Suprapubic skin (tissue), 4 donors: ENCODE data around the gene IP6K2. TPM values are rescaled to one million over a fixed set of nuclear protein-coding genes. Genes with fewer than 3 reads are reported as not detected.

Experiments
- DNase-seq, 2 donors: peaks; one replicate each; pipeline ENCODE4 v3.0.0-alpha.2; 2019; ENCODE audit warnings: low spot score in 2 of 2
- H3K27ac ChIP-seq: fragments of 200-600 bp; sonication (generic); one replicate; pipeline ENCODE4 v1.5.1; 2019
- H3K27me3 ChIP-seq: fragments of 200-600 bp; sonication (generic); one replicate; pipeline ENCODE4 v1.5.1; 2019
- H3K36me3 ChIP-seq: fragments of 200-600 bp; sonication (generic); one replicate; pipeline ENCODE4 v1.5.1; 2019
- H3K4me1 ChIP-seq: fragments of 200-600 bp; sonication (generic); one replicate; pipeline ENCODE4 v1.5.1; 2019
- H3K4me3 ChIP-seq: fragments of 200-600 bp; sonication (generic); one replicate; pipeline ENCODE4 v1.5.1; 2019; ENCODE audit warnings: mild to moderate bottlenecking
- H3K9me3 ChIP-seq: fragments of 200-600 bp; sonication (generic); one replicate; pipeline ENCODE4 v1.5.1; 2019
- CTCF ChIP-seq, 2 donors: fragments of 200-600 bp in 1 of 2; fragments of 450-650 bp in 1 of 2; sonication (generic) in 1 of 2; IDR thresholded peaks; one replicate each; pipeline ENCODE4 v1.5.1; 2016 to 2019; ENCODE audit warnings: antibody characterized with exemption in 2 of 2, mild to moderate bottlenecking in 1 of 2, moderate library complexity in 1 of 2
- EP300 ChIP-seq: sonication (generic); formaldehyde crosslinking; IDR thresholded peaks from one replicate; pipeline ENCODE4 v1.6.1; 2017; ENCODE audit warnings: antibody characterized with exemption
- POLR2A ChIP-seq, 2 donors: fragments of 450-650 bp; IDR thresholded peaks; one replicate each; pipeline ENCODE4 v1.6.1; 2017; ENCODE audit warnings: antibody characterized with exemption in 2 of 2, mild to moderate bottlenecking in 2 of 2, moderate library complexity in 2 of 2
- POLR2AphosphoS5 ChIP-seq, 3 donors: sonication (generic); formaldehyde crosslinking; IDR thresholded peaks; one replicate each; pipeline ENCODE4 v1.6.1; 2017; ENCODE audit warnings: antibody characterized with exemption in 3 of 3
- WGBS: methylation state at CpG from one replicate; pipeline ENCODE4 v1.1.5; 2018; 5-methylcytosine and 5-hydroxymethylcytosine counted together
- total RNA-seq, 4 donors: library from RNA; depleted of rRNA; stranded (reverse); fragments of >200 nt; gene quantifications; one replicate each; pipeline ENCODE4 v1.1.0, GENCODE V29; 2016

The IP6K2 gene
- total RNA-seq, 4 donors from 2014 or later: 169 to 269 (median 246) TPM

DNA sequence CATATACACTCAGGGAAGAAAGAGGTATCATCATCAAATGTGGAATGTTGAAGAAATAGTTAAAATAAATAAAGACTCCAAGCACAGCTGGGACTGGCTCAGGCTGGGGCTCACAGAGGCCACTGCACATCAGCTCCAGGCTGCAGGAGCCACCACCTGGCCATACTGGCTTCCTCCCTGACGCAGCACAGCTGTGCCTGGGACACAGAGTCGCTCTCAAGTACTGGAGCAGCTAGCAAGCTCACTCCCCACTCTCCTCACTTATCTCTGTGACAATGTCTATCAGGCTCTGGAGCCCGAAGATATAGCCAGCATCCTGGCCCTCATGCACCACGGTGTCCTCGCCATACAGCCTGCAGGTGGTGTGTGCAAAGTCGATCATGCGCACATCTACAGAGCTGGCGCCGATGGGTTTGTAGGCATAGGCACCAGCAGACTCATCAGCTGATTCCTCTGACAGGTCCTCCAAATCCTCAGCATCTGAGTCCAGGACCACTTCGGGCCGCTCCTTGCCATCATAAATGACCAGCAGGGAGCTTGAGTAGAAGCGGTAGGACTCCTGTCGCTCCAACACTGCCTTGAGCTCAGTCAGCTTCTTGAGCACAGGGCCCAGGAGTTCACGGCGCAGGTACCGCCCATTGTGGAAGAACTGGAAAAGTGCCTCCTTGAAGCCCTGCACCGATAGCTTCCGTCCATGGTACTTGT lies 28.8 kb downstream of the IP6K2 start:
- H3K4me3 ChIP-seq: no peak overlapping the region
- H3K27me3 ChIP-seq: no peaks in the 10 kb centered on the region
- H3K36me3 ChIP-seq: peaks cover 60% of the 10 kb centered on the region
- DNase-seq: no peak
- H3K4me1 ChIP-seq: peaks cover 44% of the 10 kb centered on the region
- TF ChIP-seq EP300: no peak
- no peak for TF ChIP-seq POLR2AphosphoS5 (IDR thresholded peaks at IDR 0.05)
- no peak for TF ChIP-seq CTCF (IDR thresholded peaks at IDR 0.05)
- TF ChIP-seq POLR2A (IDR thresholded peaks at IDR 0.05): no peak
- no peaks in the 10 kb centered on the region for H3K9me3 ChIP-seq
- H3K27ac ChIP-seq: no peak overlapping the region
- 85% methylated on average over 13 of the region's 18 CpGs for WGBS

DNA sequence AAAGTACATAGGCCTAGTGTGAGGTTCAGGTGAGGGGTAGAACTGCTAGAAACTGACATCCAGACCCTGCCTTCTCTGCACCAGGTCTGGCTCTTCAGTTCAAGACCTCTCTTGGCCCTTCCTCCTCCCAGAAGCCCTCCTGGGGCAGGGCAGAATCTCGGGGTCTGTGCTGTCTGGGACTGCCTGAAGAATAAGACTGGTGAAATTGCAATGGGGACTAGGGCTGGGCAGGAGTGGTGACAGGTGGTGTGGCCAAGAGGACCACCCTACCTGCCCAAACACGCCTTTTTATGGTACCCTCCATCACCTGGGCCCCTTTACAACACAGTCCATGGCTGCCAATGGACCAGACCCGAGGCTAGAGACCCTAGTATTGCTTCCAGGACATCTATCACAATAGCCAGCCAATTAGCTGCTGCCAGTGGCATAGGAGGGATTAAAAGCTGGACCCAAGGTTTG lies 29.8 kb downstream of the IP6K2 start:
- TF ChIP-seq POLR2A (IDR thresholded peaks at IDR 0.05) (no peak), CTCF (IDR thresholded peaks at IDR 0.05) (no peak), POLR2AphosphoS5 (IDR thresholded peaks at IDR 0.05) (no peak), EP300 (no peak)
- Histone ChIP-seq H3K27ac (no peak overlapping the region), H3K27me3 (no peaks in the 10 kb centered on the region), H3K36me3 (peaks cover 54% of the 10 kb centered on the region), H3K4me3 (no peak overlapping the region), H3K4me1 (peaks cover 39% of the 10 kb centered on the region), H3K9me3 (no peaks in the 10 kb centered on the region)
- DNase-seq: no peak
- WGBS: 50% methylated on average over 3 of the region's 3 CpGs

DNA sequence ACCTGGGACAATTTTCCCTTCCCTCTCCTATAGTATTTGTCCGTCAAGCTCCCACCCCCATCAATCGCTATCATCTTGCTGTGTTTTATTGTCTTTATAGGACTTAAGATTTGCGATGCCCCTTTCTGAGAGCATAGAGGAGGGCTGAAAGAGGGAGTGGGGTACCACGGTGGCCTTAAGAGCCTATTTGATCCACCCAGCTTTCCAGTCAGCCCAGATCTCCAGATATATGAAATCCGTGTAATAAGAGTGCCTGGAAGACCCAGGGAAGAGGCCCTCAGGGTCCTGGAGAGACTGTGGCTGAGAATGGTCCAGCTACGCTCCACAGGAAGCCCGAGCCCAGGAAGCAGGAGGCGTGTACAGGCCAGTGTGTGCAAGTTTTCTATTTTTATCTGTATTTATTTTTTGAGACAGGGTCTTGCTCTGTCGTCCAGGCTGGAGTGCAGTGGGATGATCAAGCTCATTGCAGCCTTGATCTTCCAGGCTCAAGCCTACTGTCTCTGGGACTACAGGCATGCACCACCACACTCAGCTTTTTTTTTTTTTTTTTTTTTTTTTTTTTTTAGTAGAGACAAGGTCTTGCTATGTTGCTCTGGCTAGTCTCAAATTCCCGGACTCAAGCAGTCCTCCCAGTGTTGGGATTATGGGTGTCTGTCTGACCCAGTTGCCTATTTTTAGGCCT lies 30.3 kb downstream of the IP6K2 start:
- WGBS: 44% methylated on average over 10 of the region's 10 CpGs

GRCh38 chr3:48685603-48686511 lies 31.2 kb downstream of the IP6K2 start, which contains the start of gene NCKIPSD:
TSS of gene NCKIPSD (minus strand) at chr3:48685915. CDS start at chr3:48685807, 108 bp downstream.
- peak in 1 of 2 donors; percentile 26 for TF ChIP-seq POLR2A (IDR thresholded peaks at IDR 0.05)
- TF ChIP-seq CTCF (IDR thresholded peaks at IDR 0.05): peak; percentile 75 to 89
- peak in 1 of 3 donors; percentile 34 for TF ChIP-seq POLR2AphosphoS5 (IDR thresholded peaks at IDR 0.05)
- no peak for TF ChIP-seq EP300
- peaks cover 38% of the 10 kb centered on the region for H3K4me1 ChIP-seq
- H3K27me3 ChIP-seq: no peaks in the 10 kb centered on the region
- peaks cover 54% of the 10 kb centered on the region for H3K36me3 ChIP-seq
- DNase-seq: peak; percentile 91 to 95
- no peaks in the 10 kb centered on the region for H3K9me3 ChIP-seq
- 2% methylated on average over 70 of the region's 97 CpGs for WGBS
- peak within 1 kb of the TSS; percentile 89 for H3K27ac ChIP-seq
- peak within 1 kb of the TSS; percentile 98 for H3K4me3 ChIP-seq

More for the DNA sequence above, 30.3 kb downstream of the IP6K2 start:
- peaks cover 54% of the 10 kb centered on the region for H3K36me3 ChIP-seq
- DNase-seq: no peak
- H3K27ac ChIP-seq: no peak overlapping the region
- no peaks in the 10 kb centered on the region for H3K9me3 ChIP-seq
- TF ChIP-seq POLR2AphosphoS5 (IDR thresholded peaks at IDR 0.05): no peak
- TF ChIP-seq CTCF (IDR thresholded peaks at IDR 0.05): no peak
- no peak for TF ChIP-seq POLR2A (IDR thresholded peaks at IDR 0.05)
- no peak for TF ChIP-seq EP300
- H3K4me1 ChIP-seq: peaks cover 38% of the 10 kb centered on the region
- no peaks in the 10 kb centered on the region for H3K27me3 ChIP-seq
- H3K4me3 ChIP-seq: peak overlapping the region; percentile 98
